HL-60 (cell line): ENCODE measurements around the gene MLLT1.

Experiments
- CTCF ChIP-seq: IDR thresholded peaks from one replicate; pipeline ENCODE4 v1.5.1; 2011; ENCODE audit warnings: low read length, control low read depth, inconsistent platforms; ENCODE audit not compliant: insufficient read depth
- GABPA ChIP-seq: IDR thresholded peaks from 2 replicates; pipeline ENCODE4 v1.6.1; 2012; ENCODE audit warnings: low read depth
- POLR2AphosphoS5 ChIP-seq: IDR thresholded peaks from 2 replicates; pipeline ENCODE4 v1.6.1; 2012; ENCODE audit warnings: low read depth
- REST ChIP-seq: IDR thresholded peaks from 2 replicates; pipeline ENCODE4 v1.6.1; 2012; ENCODE audit warnings: low read depth; ENCODE audit not compliant: insufficient replicate concordance
- SPI1 ChIP-seq: IDR thresholded peaks from 2 replicates; pipeline ENCODE4 v1.6.1; 2012; ENCODE audit warnings: low read depth, mild to moderate bottlenecking, borderline replicate concordance

- TF ChIP-seq CTCF (no peak), REST (no peak), POLR2AphosphoS5 (no peak), GABPA (no peak), SPI1 (no peak)
These were observed 20.9 kb downstream of the MLLT1 start for GRCh38 chr19:6258812-6259311.
